ENCODE results near the gene AMIGO1. TPM values are rescaled to one million over a fixed set of nuclear protein-coding genes. Genes with fewer than 3 reads are reported as not detected.

Gene AMIGO1
- total RNA-seq, 1 donor from 2014 or later = 1.1 TPM

DNA sequence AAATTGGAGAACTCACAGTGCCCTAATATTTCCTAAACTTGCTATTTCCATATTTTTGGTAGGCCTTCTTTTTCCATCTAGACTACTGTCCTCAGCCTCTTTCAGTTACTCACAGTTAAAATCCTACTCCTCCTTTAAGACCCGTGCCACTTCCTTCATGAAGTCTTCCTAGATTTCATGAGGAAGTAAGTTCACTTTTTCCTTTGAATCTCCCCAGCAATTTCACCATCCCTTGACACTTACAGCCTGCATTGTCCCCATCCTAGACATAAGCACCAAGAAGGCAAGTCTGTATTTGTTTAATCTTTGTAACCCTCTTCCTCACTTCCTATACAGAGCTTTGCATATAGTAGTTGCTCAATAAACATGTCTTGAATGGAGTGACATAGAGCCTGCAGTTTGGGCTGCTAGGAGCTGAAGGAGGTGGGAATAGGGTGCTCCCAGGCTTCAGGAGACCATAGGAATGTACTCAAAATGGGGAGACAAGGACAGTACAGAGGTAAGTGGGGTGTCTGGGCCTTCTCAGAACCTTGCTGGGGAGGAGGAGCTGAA is 24.9 kb upstream of the AMIGO1 start:
- intact Hi-C loops (cut with micrococcal nuclease) = loop anchor here (5.0 kb wide), 2 partner anchors 322 to 422 kb away; partner anchors contain the start of genes ELAPOR1 and SARS1

DNA sequence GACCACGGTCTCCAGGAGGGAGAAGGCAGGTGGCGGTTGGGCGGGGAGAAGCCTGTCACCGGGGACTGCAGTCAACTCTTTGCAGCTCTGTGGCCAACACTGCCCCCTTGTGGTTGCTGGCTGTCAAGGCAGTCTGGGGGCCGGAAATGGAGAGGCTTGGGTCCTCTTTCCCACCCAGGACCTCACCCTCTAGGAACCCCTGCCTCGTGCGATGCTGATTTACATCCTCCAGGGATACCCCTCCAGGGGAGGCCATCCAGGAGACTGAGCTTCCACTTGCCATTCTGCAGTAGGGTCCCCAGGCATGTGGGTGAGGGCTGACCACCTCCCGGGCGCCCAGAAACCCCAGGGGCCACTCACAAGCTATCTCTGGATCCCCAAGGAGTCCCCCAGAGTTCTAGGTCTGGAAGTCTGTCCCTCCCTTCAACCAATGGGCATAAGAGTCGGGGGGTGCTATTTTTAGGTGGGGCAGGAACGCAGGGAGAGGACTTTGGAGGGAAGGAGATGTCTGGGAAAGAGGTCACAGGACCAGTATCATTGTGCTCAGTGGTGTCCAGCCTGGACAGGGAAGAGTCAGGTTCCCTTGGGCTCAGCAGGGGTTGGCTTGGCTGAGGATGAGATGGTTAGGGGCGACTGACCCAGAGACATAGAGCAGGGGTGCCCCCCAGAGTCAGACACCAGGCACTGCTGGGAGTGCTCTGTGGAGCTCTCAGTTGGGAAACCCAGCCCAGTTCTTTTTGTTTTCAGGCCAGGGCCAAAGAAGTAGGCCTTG is 23.0 kb upstream of the AMIGO1 start:
- intact Hi-C loops (cut with micrococcal nuclease) = loop anchor here (1.0 to 5.0 kb wide), 10 partner anchors 32 to 420 kb away; partner anchors contain the start of genes CYB561D1, ELAPOR1, PSMA5 and PSRC1

DNA sequence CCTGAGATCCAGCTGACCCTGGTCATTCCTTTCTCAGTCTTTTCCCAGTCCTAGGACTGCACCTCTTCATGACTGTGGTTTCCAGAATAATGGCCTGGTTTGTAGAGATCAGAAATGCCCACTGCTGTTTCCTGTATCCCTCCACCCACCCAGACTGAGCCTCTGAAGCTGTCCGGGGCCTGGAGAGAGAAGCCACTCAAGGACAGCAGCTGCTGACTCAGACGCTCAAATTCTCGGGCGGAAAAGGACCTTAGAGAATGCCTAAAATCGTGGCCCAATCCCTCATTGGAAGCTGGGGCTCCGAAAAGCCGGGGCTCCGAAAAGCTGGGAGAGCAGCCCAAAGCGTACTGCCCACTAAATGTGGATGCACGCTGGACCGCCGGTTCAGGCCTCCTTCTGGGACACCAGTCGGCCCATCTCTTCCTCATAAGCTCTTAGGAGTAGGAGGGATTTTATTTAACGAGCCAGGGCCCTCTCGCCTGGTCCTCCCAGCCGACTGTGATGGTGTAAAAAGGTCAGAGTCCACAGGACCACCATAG is 22.4 kb upstream of the AMIGO1 start:
- intact Hi-C loops (cut with micrococcal nuclease) = loop anchor here (1.0 to 5.0 kb wide), 10 partner anchors 32 to 420 kb away; partner anchors contain the start of genes CYB561D1, ELAPOR1, PSMA5 and PSRC1

DNA sequence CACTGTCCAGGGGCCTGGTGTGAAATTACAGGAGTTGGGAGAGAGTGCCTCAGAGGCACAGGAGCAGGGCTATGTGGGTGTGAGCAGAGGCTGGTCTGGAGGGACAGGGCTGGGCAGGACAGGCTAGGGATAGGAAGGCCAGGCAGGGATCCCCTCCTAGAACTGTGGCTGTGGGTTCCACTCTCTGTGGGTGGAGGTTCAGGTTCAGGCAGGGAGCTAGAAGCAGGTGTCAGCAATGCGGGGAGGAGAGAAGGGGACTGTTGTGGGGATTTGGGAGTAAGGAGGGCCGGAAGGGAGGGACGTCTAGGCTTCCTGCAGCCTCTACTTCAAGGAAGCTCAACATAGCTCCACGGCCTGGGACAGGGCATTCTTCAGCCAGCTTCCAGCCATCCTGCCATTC is 21.9 kb upstream of the AMIGO1 start:
- intact Hi-C loops (cut with micrococcal nuclease) = loop anchor here (5.0 kb wide), 2 partner anchors 319 to 419 kb away; partner anchors contain the start of genes ELAPOR1 and SARS1

DNA sequence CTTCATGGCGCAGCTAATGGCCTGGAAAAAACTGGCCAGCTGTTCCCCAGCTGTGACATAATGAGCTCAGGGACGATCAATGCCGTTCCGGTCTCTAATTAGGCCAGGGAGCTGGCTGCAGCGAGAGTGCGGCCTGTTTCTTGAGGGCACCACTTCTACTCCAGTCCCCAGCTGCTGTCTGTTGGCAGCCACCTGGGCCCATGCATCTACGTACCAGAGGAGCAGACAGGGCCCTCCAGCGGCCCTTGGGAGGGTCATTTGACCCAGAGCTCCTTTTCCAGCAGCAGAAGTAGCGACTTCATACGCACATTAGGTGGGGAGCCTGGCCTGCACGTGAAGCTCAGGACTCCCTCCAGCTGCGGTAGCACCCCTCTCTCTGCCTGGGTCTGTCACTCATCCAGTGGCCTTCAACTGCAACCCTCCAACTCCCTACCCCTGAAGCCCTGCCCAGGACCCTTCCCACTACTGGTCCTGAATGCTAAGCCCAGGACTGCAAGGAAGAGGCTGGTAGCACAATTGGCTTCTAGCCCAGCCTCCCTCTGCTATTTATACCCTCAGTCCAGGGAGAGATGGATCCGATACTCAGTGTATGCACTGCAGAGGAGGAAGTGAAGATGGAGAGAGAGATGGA is 21.0 kb upstream of the AMIGO1 start:
- intact Hi-C loops (cut with micrococcal nuclease) = loop anchor here (5.0 kb wide), 2 partner anchors 318 to 418 kb away; partner anchors contain the start of genes ELAPOR1 and SARS1

DNA sequence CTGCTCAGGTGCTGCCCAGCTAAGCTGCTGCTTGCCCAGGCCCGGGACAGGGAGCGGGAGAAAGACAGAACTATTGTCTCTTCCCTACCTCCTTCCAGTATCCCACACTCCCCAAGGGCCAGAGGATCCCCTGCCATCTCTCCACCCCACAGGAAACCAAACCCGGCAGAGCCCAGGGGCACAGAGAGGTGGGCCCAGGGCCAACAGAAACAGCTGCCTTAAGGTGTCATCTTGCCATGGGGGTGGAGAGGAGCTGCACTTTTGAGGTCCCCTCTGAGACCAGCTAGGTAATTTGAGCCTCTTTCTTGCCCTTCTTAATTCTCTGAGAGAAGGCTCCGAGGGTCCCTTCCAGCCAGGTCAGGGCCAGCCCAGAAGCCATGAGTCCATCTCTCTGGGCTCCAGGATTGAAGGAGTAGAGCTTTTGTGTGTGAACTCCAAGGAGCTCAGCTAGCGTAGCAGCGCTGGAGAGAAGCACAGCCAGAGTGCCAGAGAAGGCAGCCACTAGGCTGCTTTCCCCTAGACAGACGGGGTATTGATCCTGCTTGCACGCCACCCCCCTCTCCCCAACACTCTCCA is 20.4 kb upstream of the AMIGO1 start:
- intact Hi-C loops (cut with micrococcal nuclease) = loop anchor here (5.0 kb wide), 2 partner anchors 318 to 418 kb away; partner anchors contain the start of genes ELAPOR1 and SARS1

DNA sequence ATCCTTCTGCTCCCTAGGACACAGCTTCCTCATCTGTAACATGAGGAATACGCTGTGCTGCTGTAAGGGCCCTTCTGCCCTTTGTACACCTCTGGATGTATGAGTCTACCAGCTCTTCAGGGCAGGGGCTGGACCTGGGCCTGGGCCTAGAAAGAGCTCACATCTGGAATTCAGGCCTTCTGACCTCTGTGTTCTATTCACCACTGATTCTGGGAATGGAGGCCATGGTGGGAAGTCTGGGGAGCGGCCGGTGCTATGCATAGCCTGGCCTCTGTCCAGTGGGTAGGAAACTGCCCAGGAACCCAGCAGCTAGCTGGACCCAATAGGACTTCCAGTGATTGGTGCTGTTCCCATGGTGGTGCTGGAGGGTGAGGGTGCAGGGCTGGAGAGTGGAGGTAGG is 19.2 kb upstream of the AMIGO1 start:
- intact Hi-C loops (cut with micrococcal nuclease) = no loop called here

DNA sequence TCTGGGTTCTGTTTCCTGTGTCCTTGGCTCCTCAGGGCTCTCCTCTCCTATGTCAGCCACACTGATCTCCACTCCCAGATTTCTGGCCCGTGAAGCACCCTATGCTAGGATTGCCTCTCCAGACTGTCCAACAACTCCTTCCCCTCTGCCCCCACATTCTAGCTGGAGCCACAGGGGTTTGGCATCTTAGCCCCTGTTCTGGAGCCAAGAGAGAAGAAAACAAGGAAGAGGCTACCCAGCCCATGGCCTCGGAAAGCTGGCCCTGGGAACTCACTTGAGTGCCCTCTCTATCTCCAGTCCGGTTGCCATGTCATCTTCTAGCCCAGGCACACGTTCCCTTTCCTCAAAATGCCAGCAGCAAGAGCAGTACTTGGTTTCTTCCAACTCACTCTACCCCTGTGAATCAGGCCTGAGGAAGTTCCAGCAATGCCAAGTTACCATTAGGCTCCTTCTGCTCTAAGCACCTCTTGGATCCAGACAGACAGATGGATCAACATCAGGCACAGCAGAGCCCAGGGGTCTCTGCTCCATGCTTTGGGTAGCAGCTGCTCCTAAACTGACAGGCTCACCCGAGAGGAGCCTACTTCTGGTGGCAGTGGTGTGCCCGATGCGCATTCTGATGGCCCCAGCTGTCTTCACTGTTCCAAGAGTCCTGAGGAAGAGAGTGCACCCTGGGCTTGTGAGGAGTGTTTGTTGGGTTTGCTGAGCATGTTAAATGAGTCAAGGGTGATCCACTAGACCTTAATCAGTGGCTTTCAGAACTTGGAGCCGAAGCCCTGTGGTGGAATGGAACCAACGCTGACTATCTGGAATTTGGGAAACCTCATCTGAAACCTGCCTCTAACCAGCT is 18.5 kb upstream of the AMIGO1 start:
- intact Hi-C loops (cut with micrococcal nuclease) = no loop called here

DNA sequence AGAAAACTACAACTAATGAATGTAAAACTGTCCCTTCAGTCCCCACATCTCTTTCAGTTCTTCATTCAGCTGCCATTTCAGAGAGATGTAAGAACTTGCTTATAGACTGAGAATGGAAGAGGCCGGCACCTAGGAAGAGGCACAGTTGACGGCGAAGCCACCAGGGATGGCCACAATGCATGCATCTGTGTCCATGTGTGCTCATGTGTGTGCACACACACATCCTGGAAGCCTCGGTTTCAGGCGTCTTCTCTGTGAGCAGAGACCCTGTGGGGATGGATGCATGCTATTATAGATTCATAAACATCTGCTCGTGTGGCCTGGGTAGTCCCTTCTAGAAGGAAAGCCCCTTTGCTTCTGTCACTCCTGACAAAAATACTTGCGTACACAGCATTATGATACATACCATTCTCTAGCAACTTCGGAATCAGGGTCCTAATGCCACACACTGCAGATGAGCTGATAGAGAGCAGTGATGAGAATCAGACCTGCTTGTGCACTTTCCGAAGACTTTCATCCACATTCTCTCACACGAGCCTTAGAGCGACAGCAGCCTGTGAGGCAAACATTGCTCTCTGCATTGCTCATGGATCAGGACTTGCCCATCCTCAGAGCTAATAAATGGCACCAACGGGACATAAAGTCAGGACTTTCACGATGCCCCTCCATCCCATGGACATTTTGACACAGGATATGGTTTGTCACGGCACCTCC is 17.7 kb upstream of the AMIGO1 start:
- intact Hi-C loops (cut with micrococcal nuclease) = no loop called here

DNA sequence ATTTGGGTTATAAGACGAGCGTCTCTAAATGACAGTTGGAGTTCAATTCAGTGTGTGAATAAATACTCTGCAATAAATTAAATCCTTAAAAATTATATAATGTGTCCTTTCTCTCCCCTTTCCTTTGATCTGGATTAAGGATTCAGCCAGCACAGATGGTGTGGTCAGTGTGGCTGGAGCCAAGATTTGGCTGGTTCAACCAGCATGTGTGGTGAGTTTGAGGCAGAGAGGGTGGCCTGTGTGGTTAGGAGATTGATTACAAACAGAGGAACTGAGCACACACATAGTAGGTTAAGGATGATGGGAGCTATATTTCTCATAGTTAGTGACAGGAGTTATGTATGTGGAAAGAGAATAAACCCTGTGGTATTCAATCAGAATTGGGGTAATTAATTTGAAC is 14.2 kb upstream of the AMIGO1 start:
- intact Hi-C loops (cut with micrococcal nuclease) = no loop called here

DNA sequence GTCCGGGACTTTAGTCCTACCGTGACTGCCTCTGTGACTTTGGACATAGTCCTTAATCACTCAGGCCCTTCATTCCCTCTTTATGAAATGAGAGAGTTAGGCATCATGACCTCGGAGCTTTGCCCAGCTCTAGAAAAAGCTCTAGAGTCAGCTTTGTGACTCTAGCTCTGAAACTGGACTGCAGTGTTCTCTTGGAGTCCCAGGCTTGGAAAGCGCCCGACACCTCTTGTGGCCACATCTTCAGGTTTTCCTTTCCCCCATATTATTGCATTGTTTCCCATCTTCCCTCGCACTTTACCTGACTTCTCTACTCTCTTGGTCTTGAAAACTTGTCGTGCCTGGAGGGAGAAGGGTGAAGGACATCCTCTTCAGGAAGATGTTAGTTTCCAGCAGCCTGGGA is 12.5 kb upstream of the AMIGO1 start:
- intact Hi-C loops (cut with micrococcal nuclease) = no loop called here

DNA sequence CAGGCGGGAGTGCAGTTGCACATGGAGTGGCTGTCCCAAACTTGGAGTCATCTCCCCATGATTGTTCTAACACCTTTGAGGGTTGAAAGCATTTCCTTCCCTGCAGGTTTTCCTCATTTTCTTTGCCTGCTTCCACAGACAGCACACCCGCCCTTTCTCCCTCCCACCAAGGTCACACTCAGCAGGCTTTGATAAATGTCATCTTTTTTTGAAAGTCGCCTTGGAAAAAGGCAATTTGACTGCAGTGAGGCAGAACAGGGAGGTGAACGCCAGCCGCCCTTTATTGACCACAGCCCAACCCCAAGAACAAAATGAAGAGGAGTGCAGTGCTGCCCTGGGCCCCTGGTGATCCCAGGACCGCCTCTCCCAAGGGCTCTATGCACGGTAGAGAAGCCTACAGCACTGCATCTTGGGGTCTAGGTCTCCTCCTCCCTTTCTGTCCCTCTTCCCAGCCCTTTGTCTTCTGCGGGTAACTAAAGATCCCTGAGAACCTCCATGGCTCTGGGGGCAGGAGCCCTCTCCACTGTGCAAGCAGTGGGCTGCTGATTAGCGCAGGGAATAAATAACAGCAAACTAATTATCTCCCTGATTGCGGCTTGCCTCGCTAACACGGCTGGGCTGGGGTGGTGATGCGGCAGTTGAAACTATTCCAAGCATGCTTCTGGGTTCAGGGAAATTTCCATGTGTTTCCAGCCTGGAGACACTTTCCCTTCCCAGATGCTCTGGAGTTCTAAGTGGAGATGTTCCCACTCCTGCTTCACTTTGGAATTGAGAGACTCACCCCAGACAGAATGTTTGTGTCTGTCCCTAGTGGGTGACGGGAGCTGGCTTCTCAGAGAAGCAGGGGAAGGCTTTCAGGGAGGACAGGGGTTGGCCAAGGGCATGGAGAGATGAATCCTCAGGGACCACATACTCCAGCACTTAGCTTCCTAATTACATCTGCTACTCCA is 11.8 kb upstream of the AMIGO1 start:
- intact Hi-C loops (cut with micrococcal nuclease) = no loop called here

DNA sequence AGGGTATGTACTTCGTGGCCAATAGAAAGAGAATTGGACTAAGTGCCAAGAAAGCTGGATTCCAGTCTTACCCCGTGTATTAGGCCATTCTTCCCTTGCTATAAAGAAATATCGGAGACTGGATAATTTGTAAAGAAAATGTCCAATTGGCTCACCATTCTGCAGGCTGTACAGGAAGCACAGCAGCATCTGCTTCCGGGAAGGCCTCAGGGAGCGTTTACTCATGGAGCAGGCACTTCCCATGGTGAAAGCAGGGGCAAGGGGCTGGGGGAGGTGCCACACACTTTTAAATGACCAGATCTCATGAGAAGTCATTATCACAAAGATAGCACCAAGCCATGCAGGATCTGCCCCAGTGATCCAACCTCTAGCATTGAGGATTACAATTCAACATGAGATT is 7.8 kb upstream of the AMIGO1 start:
- intact Hi-C loops (cut with micrococcal nuclease) = no loop called here

DNA sequence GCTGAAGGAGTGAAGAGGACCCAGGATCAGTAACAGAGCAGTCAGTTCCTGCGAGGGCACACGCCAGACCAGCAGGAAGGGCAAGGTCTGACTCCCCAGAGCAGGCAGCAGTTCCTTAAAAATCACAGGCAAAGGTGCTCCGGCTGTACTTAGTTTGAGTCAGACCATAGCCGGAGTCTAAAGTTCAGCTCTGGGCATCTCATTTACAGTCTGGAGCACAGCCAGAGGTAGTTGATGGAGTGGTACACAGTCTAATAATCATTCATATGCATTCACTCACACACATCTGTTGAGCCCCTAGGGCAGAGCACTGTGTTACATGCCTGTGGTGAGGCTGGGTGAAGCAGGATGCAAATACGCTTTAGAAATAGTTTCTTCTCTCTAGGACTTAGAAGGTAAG is 7.3 kb upstream of the AMIGO1 start:
- intact Hi-C loops (cut with micrococcal nuclease) = no loop called here

DNA sequence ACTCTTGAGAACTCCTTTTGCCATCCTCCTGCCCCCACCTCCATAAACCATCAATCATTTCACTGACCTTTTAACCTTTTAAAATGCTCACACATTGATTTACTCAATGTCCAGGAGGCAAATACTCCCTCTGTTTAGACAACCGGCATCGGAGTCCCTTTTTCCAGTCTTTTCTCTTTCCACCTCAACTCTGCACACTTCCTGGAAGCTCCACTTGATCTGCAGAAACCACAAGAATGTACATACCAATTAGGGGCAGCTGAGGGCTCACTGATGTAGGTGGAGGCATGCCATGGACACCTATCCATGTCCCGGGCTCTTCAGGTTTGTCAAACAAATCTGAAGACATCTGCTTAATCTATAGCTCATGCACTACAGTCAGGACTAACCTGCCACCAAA is 5.3 kb upstream of the AMIGO1 start:
- intact Hi-C loops (cut with micrococcal nuclease) = no loop called here

DNA sequence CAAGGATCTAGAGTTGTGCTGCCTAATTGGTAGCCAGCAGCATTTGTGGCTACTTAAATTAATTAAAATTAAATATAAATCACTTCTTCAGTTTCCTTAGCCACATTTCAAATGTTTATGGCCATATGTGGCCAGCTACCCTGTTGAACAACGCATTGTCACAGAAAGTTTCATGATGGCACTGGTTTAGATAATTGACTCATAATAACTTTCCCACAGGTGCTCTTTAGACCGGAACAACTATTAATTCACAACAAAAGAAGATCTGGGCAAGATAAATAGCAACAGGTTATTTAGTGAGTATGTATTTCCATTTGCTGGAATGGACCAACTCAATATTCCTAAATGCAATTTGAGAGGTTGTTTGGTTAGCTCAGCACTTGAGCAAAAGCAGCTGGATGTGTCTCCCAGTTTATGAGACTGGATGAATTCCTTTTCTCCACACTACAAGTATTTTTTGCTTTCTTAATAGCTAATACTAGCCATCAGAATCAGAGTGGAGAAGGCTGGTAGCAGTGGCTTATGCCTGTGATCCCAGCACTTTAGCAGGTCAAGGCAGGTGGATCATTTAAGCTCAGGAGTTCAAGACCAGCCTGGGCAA is 3.7 kb upstream of the AMIGO1 start:
- intact Hi-C loops (cut with micrococcal nuclease) = no loop called here

DNA sequence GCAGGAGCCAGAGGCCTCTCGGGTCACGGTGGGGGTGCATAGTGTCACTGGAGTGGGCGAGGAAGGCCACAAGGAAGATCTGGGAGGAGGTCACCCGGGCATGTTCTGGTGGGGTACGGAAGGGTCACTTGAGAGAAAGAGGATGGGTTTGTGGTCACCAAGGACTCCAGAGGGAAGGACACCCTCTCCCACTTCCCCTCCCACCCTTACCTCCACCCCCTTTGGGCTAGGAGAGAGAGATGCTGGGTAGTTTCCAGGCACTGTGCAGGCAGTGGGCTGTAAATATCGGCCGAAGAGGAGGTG is 703 bp downstream of the AMIGO1 start:
- intact Hi-C loops (cut with micrococcal nuclease) = loop anchor here (1.0 kb wide), 1 partner anchor 26 kb away; the partner anchor contains the start of gene ATXN7L2

Measured in T-helper 1 cell treated with Interleukin-12 subunit alpha and Interleukin-12 subunit beta and Interleukin-4 antibody, amounts not matched to agents 30 ng/mL and 1 ng/mL, for 36 hours (primary cell).